Muscle of arm (tissue), 12 donors: Measurements from ENCODE around the gene KCTD6. TPM values are rescaled to one million over a fixed set of nuclear protein-coding genes. Genes with fewer than 3 reads are reported as not detected.

ENCODE experiments used
- DNase-seq: peaks from one replicate; pipeline ENCODE4 v3.0.0-alpha.2; 2013
- polyA plus RNA-seq, 12 donors: library from polyadenylated mRNA; unstranded; fragments of 120-200 nt; gene quantifications; one replicate each; pipeline ENCODE4 v1.2.1, GENCODE V29; 2013; ENCODE audit not compliant: insufficient read length in 12 of 12

KCTD6 gene
- polyA plus RNA-seq, 12 donors: 9.7 to 17.3 (median 13.9) TPM; not detected in 1

DNA sequence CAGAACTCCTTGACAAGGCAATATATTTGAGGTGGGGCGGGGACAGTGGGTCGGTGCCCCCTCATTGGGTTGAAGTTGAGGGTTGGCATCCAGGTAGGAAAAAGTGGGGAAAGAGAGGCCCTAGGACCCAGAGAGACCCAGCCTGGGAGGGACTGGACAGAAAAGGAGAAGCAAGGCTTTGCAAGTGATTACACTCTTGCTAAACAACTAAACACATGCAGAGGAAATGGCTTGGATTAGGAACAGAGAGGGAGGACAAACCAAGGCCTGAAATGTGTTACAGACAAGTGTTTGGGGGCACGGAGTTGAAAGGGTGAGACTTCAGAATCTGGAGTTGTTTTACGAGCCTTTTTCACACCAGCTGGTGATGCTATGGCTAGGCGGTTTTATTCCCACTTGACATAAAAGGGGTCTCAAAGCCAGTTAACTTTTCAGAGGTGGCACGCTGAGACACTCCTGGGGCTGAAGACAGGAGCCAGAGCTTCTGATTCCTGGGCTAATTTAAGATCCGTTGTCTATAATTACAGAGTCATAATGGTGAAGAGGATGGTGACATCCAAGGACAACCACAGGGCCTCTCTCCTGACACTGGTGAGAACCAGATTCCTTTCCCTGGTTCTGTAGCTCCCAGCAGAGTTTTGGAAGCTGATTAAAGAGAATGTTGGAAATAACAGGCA lies 7.7 kb upstream of the KCTD6 start:
- no peak for DNase-seq

DNA sequence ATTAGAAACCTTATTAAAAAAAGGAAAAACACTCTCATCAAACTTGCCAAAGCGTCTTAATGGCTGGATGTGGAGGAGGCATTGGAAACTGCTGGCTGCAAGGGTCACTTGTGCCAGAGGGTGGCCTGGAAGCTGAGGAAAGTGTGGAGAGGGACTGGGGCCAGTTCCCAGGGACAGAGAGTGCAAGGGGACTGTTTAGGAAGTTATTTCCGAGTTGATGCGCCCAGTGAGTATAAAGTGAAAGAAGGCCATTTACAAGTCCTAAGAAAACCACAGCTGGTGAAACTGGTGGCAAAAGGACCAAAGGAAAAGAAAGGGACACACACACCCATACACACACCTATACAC lies 7.2 kb upstream of the KCTD6 start:
- no peak for DNase-seq

DNA sequence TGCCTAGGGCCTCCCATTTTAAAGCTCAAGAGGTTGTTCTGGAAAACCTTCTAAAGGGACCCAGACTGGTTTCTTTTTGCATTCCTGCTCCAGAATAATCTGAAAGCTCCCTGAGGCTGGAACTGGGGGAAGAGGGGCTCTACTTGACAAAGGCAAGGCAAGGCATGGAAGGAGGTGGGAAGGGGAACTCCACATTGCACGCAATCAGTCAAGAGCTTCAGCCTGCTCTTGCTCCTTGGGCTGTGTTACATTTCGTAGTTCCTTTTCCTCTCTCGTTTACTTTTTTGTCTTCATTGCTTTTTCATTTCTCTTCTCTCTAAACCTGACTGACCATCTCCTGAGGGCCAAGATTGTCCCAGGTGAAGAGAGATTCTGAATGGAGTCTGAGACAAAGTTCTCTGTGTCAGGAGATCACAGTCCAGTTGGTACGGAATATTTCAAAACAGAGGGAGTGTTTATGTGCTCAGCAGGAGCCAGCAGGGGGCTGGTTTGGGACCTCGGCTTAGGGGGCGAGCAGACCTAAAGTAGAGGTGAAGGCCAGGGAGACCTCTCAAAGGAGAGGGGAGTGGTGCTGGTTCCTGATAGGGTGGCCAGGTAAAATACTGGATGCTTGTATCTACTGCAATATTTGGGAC lies 6.0 kb upstream of the KCTD6 start:
- no peak for DNase-seq

DNA sequence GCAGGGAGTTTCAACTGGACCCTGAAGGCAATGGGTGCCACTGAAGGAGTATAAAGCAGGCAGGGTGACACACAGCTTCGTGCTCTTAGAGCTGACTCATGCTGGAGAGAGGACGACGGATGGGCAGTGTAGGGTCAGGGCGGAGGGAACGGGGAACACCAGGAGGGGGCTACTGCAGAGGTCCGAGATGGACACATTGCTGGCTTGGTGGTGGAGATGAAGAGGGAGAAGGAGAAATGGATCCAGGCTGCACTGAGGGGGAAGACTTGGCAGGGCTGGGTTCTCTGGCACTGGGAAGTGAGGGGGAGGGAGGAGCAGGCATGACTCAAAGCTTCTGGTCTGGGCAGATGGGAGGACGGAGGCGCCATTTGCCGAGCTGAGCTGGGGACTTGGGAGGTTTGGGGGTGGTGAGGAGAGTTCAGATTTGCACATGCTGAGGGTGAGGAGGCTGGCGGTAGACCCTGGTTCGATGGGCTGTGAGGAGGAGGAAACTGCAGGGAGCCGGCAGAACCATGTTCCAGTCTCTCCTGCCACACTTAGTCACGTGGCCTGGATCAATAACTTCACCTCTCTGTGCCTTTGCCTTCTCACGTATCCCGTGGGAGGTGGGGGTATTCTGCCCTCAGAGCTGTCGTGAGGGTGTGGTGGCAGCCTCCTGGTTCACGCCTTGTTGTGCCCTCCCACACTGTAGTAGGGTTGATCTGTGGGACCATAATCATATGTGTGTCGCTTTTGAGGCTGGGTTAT lies 4.6 kb upstream of the KCTD6 start:
- DNase-seq: no peak

DNA sequence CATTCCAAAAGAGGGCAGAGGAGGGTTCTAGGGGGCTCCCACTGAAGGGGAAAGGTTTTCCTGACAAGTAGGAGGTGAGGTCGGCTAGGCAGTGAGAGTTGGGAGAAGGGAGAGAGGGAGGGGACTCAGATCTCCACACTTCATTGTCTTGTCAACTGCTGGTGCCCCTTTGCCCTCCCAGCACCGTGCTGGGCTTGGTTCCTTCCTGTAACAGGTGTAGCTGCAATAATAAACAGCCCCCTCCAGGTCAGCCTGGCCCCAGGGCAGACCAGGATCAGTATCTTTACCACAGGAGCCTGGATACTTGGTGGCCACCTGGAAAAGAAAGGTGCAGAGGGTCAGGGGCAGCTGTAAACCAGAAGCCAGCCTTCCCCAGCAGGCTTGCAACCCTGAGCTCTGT lies 2.9 kb upstream of the KCTD6 start:
- no peak for DNase-seq

DNA sequence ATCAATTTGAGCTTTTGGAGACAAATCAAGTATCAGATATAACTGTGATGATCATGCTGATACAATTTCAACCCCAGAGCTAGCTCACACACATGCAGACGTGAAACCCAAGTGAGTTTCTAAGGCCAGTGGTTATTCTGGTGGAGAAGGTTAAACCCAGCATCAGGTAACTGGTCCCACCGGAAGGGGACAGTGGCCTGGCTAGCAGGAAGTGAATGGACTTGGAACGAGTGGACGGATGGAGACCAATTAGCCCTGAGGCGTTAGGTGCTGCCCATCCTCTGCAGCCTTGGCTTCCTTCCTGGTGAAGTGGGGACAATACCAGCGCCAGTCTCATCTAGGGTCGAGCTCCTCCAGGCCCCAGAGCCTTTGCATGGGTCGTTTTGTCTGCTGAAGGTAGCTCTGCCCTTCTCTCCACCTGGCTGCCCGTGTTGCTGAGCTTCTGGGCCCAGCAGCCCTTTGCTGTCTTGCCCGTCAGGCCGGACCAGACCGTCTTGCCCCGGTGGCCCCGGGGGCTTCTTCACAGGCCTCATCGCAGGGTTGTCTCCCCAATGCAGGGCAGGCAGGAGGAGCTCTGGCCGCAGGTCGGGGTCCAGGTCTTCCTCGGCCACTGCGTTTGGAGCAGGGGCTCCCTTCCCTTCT lies 915 bp upstream of the KCTD6 start:
- no peak for DNase-seq

DNA sequence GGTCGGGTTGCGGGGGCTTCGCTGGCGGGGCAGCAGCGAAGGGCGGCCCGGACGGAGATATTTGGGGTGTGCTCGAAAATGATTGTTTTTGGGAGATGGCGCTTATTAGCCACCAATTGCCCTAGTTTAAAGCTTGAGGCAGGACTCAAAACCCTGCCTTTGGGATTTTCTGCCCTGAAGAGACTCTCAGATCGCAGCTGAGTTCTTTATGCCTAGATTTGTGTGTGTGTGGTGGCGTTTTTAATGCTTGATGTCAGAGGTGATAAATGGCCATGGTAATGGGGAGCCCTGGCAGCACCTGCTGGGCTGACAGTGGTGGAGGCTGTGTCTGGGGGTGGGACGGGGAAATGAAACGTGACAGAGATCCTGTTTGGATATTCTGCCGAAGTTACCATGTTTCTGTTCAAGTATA lies 604 bp downstream of the KCTD6 start:
- DNase-seq: no peak

DNA sequence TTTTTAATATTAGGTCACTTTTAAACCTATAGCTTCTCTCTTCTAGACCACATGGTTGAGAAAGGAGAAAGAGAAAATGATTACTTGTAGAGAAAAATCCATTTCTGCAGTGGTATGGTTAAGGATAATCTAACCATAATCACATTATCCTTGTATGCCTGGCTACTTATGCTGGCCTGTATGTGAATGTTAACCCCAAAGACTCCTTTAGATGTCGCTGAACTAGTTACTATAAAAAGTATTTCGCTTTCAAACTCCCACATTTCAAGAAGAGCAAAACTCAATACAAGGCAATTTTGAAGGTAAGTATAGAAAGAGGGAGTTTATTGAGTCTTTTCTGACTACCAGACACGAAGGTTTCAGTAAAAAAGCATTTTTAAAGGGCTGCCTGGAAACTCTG lies 2.2 kb downstream of the KCTD6 start:
- no peak for DNase-seq

DNA sequence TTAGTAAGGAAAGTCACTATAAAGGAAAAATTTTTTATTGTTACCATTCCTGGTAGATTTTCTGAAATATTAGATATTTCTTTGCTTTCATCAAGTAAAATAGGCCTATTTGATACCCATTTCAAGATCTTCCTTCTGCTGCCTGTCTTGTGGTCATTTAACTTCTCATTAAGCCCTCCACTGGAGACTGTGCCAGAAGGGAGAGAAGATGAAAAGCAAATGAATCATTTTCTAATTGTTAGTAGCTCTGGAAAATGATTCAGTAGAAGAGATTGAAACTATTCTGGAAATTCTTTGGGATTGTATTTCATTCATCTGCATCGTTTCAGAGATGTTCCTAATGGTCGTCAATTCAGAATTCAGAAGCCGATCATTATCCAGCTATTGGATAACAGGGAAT lies 3.2 kb downstream of the KCTD6 start:
- no peak for DNase-seq

DNA sequence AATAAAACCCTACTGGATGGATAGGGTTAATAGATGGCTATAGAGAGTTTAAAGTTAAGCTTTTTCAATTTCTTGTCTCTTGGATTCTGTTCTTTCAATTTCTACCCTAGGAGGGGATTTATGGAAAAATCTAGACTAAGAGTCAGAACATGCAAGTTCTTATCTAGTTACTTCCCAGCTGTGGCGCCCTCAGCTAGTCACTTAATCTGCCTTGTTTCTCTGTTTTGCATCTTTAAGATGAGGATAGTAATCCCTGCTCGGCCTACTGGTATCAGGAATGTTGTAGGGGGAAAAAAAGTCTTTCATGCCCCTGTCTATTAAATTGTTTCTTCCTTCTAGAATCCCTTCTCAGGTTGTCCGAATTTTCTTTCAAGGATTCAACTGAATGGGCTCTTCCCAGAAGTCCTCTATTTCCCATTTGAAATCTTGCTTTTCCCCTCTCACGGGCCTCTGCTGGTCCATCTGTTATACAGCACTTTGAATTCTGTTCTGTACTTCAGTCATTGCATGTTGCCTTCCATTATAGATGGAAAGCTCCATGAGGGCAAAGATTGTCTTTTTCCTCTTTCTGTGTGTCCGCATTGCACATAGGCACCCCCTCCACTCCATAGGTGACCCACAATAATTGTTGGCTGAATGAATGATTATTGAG lies 4.4 kb downstream of the KCTD6 start:
- no peak for DNase-seq

DNA sequence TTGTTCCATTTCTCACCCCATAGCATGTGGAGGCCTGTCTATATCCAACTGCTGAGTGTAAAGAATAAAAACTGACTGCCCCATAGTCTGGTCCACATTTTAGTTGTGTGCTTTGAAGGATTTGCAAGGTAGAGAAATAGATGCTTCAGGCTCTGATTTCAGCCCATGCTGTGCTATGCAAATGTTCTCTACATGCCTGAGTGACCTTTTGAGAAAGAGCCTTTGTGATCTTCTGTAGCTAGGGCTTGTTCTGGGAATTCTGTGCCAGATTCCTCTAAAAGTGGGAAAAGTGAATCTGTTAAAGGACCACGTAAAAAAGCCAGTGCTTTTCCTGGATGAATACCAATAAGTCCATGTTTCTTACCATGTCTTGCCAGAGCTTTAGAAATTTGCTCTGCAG lies 5.2 kb downstream of the KCTD6 start:
- DNase-seq: no peak

DNA sequence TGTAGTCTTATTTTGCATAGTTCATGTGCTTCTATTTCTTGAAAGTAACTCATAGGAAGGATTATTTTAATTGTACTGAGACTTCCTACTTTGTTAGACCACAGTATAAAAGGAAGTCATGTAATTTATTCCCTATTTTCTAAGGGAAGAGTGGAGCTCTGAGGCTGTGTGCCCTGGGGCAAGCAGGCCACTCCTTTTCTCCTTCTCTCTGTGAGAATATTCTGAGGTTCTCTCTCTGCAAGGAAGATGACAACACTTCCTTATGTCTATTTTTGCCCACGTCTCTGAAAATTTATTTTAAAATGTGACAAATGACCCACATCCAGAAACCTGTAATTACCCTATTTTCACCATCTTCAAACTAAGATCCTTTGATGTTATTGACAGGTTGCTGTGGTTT lies 11.0 kb downstream of the KCTD6 start:
- no peak for DNase-seq

DNA sequence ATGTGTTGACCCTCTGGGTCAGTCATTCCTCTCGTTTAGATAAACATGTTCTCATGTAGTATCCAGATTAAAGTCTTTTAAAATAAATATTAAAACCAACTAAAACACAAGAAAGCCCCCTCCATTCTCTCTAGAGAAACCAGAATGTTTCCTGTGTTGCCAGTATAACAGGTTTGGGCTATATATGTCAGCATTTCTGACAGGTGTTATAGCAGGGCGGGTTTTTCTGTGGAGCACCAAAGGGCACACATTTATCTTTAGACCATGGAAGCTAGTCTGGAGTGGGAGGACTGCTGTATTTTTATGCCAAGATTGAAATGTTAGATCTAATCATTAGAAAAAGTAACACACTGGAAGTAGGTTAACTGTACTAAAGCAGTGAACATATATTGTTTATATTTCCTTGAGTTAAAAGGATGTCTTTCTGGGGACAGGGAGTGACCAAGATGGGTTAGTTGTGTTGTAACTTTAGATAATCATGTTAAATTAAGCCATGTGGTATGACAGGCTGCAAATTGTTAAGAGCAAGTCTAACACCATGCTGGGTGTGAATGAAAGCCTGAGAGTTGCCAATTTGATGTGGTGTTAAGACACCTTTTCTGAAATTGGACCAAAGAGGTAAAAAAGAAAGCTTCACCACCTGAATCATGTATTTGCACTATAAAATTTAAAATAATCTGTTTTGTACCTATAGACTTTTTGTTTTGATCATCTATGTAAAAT lies 15.6 kb downstream of the KCTD6 start:
- DNase-seq: no peak

DNA sequence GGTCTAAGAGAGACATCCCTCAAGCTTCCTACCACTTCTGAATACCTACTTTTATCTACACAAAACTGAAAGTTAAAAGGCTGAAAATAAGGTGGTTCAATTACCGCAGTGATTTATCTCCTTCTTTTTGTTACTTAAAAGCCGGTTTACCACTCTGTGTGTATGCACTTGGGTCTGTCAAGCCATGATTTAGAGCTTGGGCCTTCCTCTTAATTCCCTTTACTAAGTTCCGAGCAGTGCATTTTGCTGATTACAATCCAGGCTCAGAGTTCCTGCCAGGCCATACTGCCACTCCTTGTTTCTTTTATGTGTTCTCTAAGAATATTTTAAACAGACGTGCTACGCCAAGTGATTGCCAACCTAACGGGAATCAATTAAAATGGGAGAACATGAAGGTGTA lies 16.5 kb downstream of the KCTD6 start:
- no peak for DNase-seq

DNA sequence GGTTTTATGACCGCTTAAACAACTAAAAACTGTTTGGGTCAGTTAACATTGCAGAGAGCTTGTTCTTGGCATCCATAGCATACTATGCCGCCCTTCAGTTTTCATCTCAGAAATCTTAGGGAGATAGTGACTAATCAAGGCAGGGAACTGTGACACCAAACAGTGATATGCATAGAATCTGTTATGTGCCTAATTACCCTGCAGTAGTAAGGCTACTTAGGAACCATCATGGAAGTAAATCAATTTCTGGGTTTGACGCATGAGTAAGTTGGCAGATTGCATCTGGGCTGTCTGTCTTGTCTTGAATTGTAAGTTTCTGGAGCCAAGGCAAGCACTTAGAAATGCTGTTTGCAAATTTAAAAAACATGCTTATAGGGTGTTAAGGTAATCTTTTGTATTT lies 22.5 kb downstream of the KCTD6 start:
- no peak for DNase-seq

DNA sequence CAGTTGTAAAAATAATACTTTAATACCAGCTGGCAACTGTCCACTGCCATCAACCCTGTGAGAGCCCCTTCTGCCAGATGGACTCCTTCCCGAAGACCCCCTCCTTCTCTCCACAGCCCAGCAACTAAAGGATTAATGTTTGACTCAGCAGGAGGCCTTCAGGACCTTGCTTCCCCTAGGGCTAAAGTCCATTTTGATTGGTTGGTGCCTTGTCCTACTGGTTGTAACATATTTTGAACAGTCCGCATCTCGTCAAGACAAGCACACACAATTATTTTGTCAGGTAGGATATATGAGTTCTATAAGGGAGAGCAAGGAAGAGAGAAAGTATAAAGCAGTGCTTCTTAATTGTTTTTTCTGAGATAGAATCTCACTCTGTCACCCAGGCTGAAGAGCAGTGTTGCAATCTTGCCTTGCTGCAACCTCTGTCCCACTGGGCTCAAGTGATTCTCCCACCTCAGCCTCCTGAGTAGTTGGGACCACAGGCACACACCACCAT lies 26.4 kb downstream of the KCTD6 start:
- DNase-seq: no peak

DNA sequence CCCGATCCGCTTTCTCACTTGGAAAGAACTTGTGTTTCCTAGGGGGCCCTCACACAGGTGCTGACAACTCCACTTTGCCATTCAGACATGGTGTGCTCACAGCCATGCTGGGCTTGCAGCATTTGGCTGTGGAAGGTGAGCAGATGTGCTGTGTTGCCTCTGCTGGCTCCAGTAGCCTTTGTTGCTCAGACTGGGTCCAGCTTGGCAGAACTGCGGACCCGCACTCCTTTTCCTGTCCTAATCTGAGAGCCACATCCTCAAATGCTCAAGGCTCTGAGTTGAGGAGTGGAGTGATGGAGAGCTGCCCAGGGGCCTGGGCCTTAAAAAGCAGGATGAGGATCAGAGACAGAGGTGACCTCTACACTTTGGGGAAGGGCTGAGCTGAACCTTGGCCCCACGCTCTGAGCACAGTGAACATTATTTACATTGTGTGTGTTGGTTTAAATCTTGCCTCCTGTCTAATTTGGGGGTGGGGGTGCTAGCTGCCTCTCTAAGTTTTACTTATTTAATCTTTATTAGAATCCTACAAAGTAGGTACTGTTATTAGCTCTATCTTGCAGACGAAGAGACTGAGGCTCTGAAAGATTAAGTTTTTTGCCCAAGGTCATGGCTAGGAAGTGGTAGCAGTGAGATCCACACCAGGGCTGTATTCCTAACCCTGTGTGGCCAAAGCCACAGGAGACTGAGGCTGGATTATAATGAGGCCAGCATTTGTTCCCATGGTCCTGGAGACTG lies 27.9 kb downstream of the KCTD6 start:
- DNase-seq: no peak

DNA sequence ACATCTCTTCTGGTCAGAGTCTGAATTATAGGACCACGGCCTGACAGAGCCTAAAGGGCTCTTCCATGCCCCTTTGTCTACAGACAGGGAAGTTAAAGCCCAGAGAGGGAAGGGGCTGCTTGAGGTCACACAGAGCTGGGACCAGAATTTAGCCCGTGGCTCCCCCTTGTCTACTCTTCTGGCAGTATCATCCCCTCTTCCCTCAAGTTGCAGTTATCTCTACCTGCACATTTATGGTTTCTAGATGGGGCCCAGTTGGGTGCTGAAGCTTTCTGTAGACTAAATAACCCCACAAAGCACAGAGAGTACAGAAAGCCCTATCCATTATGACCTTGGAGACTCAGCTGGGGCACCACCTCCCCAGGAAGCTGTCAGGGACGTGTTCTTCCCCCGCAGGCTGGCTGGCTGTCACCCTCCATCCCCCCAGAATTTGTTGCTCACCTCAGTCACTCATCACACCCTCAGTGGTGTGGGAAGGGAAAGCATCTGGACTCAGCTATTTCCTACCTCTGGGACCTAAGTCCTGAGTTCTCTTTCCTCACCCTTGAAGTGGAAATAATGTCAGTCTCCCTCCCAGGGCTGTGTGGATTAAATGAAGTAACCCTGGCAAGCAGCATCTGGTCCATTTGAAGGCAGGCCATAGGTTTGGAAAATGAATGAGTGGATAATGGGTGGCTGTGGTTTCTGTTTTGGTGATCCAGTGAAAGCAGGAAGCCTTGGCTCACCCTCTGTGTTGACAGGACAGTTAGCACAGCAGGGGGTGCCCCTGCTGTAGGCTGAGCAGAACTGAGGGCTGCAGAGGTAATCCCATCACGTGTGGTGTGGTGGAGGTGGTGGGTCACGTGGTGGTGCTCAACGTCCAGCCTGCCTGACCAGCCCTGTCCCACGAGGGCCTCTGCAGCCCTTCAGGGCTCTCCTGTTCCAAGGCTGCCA lies 28.8 kb downstream of the KCTD6 start:
- DNase-seq: no peak

DNA sequence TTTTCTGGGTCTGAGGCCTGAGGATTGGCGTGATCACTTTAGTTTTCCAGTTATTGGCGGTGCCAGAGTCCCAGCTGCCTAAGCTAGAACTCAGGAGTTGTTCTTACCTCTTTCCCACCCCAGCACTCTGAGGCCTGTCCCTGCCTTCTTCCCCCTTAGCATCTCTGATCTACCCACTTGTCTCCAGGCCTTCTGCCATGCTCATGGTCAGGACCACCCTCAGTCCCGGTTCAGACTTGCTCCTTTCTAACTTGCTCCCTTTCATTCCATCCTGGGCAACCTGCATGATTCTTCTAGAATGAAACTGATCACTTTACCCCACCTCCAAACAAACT lies 29.4 kb downstream of the KCTD6 start:
- no peak for DNase-seq
